ENCODE results near the gene SOCS6.

SOCS6 gene

DNA sequence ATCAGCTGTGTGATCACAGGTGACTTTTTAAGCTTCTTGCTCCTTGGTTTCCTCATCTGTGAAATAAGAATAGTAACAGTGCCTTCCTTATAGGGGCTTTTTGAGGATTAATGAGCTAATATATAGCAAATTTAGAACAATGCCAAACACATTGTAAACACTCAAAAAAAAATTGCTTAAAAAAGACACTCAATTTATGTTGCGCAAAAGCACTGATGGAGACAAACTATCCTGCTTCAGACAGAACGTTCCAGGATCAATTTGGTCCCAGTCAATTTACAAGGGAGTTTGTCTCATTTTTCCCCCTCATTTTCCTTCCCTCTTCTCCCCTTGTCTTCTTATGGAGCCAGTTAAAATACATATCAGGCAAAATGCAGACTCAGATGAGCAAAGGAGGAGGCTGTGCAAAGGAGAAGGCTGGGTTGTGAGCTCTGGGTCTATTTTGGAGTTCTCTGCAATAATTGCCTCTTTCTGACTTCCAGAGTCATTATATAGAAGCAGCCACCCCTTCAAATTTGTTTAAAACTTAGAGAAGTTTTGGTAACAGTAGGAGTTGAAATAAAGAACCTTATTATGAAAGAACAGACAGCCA, 83.7 kb downstream of the SOCS6 start:
- H3K4me3 ChIP-seq (ENCODE audit: low read depth, low read length) = no peak overlapping the region
- H3K27me3 ChIP-seq = no peaks in the 10 kb centered on the region
- TF ChIP-seq, protein P1, sequence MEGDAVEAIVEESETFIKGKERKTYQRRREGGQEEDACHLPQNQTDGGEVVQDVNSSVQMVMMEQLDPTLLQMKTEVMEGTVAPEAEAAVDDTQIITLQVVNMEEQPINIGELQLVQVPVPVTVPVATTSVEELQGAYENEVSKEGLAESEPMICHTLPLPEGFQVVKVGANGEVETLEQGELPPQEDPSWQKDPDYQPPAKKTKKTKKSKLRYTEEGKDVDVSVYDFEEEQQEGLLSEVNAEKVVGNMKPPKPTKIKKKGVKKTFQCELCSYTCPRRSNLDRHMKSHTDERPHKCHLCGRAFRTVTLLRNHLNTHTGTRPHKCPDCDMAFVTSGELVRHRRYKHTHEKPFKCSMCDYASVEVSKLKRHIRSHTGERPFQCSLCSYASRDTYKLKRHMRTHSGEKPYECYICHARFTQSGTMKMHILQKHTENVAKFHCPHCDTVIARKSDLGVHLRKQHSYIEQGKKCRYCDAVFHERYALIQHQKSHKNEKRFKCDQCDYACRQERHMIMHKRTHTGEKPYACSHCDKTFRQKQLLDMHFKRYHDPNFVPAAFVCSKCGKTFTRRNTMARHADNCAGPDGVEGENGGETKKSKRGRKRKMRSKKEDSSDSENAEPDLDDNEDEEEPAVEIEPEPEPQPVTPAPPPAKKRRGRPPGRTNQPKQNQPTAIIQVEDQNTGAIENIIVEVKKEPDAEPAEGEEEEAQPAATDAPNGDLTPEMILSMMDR (IDR thresholded peaks at IDR 0.05; ENCODE audit: low read depth, low read length) = no peak
- H3K9me3 ChIP-seq = no peaks in the 10 kb centered on the region
- peaks cover 2% of the 10 kb centered on the region; the same call in 1 of the 2 replicates for H3K4me1 ChIP-seq
- no peaks in the 10 kb centered on the region for H3K36me3 ChIP-seq
- DNase-seq = no peak

- peaks cover 7% of the 10 kb centered on the region; the same call in 1 of the 2 replicates for H3K4me1 ChIP-seq
- no peak for DNase-seq
- TF ChIP-seq, protein P1 (IDR thresholded peaks at IDR 0.05; ENCODE audit: low read depth, low read length) = no peak
Observed at GRCh38 chr18:70373042-70373519, 84.2 kb downstream of the SOCS6 start.

GRCh38 chr18:70374154-70374553, 85.3 kb downstream of the SOCS6 start:
- peaks cover 7% of the 10 kb centered on the region; the same call in 1 of the 2 replicates for H3K4me1 ChIP-seq
- no peaks in the 10 kb centered on the region for H3K9me3 ChIP-seq
- no peak for DNase-seq
- no peak overlapping the region for H3K4me3 ChIP-seq (ENCODE audit: low read depth, low read length)
- H3K27me3 ChIP-seq = no peaks in the 10 kb centered on the region
- TF ChIP-seq, protein P1 (IDR thresholded peaks at IDR 0.05; ENCODE audit: low read depth, low read length) = no peak
- H3K36me3 ChIP-seq = no peaks in the 10 kb centered on the region

More at GRCh38 chr18:70373042-70373519, 84.2 kb downstream of the SOCS6 start:
- Histone ChIP-seq H3K27me3 (no peaks in the 10 kb centered on the region), H3K9me3 (no peaks in the 10 kb centered on the region), H3K4me3 (ENCODE audit: low read depth, low read length) (no peak overlapping the region), H3K36me3 (no peaks in the 10 kb centered on the region)

DNA sequence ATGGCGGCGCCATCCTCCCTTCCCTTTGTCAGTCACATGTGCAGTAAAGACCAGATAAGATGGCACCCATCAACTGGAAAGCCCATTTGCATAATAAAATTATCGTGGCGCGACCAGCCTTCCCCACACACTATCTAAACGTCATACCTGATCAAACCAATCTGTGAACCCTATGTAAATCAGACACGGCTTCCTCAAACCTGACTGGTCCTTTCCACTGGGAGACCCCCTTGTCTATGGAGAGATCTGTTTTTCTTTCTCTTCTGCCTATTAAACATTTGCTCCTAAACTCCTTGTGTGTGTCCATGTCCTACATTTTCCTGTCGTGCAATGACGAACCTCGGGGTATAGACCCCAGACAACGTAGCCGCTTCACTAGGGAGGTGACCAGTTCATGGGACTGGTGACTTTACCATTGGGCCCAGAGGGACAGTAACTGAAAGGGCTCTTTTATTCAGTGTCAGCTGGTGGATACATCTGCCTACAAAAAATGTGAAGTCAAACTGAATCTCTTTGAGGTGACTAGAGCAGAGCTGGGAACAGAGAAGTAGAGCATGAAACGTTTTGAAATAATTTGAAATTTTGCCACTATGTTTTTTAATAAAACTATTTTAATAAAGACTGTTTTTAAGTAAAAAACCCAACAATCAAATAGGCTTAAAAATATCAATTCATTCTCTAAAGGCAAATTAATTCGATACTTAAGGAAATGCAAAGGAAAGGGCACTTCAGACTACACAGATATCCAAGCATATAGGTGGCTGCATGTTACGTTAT, 87.5 kb downstream of the SOCS6 start:
- H3K9me3 ChIP-seq = no peaks in the 10 kb centered on the region
- H3K4me3 ChIP-seq (ENCODE audit: low read depth, low read length) = no peak overlapping the region
- peaks cover 7% of the 10 kb centered on the region; the same call in 1 of the 2 replicates for H3K4me1 ChIP-seq
- TF ChIP-seq, protein P1 (IDR thresholded peaks at IDR 0.05; ENCODE audit: low read depth, low read length) = no peak
- peak; percentile 46 for DNase-seq
- no peaks in the 10 kb centered on the region for H3K27me3 ChIP-seq
- H3K36me3 ChIP-seq = no peaks in the 10 kb centered on the region

GRCh38 chr18:70376914-70377258, 88.0 kb downstream of the SOCS6 start:
- Histone ChIP-seq H3K4me3 (ENCODE audit: low read depth, low read length) (no peak overlapping the region), H3K27me3 (no peaks in the 10 kb centered on the region), H3K4me1 (peaks cover 7% of the 10 kb centered on the region; the same call in 1 of the 2 replicates), H3K36me3 (no peaks in the 10 kb centered on the region), H3K9me3 (no peaks in the 10 kb centered on the region)
- TF ChIP-seq, protein P1 (IDR thresholded peaks at IDR 0.05; ENCODE audit: low read depth, low read length) = no peak
- DNase-seq = no peak

GRCh38 chr18:70377317-70377799, 88.5 kb downstream of the SOCS6 start:
- Histone ChIP-seq H3K36me3 (no peaks in the 10 kb centered on the region), H3K4me1 (peaks cover 7% of the 10 kb centered on the region; the same call in 1 of the 2 replicates), H3K9me3 (no peaks in the 10 kb centered on the region), H3K4me3 (ENCODE audit: low read depth, low read length) (no peak overlapping the region), H3K27me3 (no peaks in the 10 kb centered on the region)
- no peak for DNase-seq
- TF ChIP-seq, protein P1 (IDR thresholded peaks at IDR 0.05; ENCODE audit: low read depth, low read length) = no peak
